Measurements from ENCODE around the gene WBP1L. TPM values are rescaled to one million over a fixed set of nuclear protein-coding genes. Genes with fewer than 3 reads are reported as not detected.
"Not testable (repeated sequence)": the region's sequence is repeated elsewhere in the genome, so short reads cannot be mapped to it uniquely, and the experiment has no call there.

WBP1L gene
- total RNA-seq, 1 experiment from 2014 or later = 23.8 TPM

DNA sequence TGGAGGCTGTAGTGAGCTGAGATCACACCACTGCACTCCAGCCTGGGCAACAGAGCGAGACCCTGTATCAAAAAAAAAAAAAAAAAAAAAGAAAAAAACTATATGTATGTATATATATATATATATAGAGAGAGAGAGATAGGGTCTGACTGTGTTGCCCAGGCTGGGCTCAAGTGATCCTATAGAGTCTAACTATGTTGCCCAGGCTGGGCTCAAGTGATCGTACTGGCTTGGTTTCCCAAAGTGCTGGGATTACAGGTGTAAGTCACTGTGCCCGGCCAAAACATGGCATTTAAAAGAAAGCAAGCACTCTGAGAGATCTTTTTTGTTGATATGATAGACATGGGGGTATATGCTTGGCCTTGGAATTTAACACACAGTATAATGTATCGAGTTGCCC, 73.4 kb downstream of the WBP1L start:
- H4K20me1 ChIP-seq (ENCODE audit: low read length) = no peaks in the 10 kb centered on the region
- no peak overlapping the region for H3K4me3 ChIP-seq (ENCODE audit: low read length)
- TF ChIP-seq EZH2 (IDR thresholded peaks at IDR 0.05; ENCODE audit: low read length, unreplicated experiment) = no peak
- TF ChIP-seq, protein P1, sequence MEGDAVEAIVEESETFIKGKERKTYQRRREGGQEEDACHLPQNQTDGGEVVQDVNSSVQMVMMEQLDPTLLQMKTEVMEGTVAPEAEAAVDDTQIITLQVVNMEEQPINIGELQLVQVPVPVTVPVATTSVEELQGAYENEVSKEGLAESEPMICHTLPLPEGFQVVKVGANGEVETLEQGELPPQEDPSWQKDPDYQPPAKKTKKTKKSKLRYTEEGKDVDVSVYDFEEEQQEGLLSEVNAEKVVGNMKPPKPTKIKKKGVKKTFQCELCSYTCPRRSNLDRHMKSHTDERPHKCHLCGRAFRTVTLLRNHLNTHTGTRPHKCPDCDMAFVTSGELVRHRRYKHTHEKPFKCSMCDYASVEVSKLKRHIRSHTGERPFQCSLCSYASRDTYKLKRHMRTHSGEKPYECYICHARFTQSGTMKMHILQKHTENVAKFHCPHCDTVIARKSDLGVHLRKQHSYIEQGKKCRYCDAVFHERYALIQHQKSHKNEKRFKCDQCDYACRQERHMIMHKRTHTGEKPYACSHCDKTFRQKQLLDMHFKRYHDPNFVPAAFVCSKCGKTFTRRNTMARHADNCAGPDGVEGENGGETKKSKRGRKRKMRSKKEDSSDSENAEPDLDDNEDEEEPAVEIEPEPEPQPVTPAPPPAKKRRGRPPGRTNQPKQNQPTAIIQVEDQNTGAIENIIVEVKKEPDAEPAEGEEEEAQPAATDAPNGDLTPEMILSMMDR (conservative IDR thresholded peaks at IDR 0.05; ENCODE audit: low read depth, low read length) = no peak
- no peak for TF ChIP-seq EZH2phosphoT487 (IDR thresholded peaks at IDR 0.05; ENCODE audit: borderline replicate concordance, low read length)
- DNase-seq = no peak
- no peaks in the 10 kb centered on the region for H3F3A ChIP-seq (ENCODE audit: low read length, unreplicated experiment)
- H2AFZ ChIP-seq (ENCODE audit: low read length) = no peak overlapping the region
- no peak overlapping the region for H3K4me2 ChIP-seq (ENCODE audit: low read length)
- no peaks in the 10 kb centered on the region for H3K9me3 ChIP-seq (ENCODE audit: low read length)
- BruUV-seq (replicated peaks) = no TSS peak
- no peaks in the 10 kb centered on the region for H3K27me3 ChIP-seq (ENCODE audit: low read length)
- no peaks in the 10 kb centered on the region for H3K79me2 ChIP-seq (ENCODE audit: low read length)
- H3K9me2 ChIP-seq (replicated peaks; ENCODE audit: low read length) = no peaks in the 10 kb centered on the region
- no peaks in the 10 kb centered on the region for H3K4me1 ChIP-seq (ENCODE audit: insufficient read depth, low read length)
- H3K9ac ChIP-seq (ENCODE audit: low read length) = no peak overlapping the region
- ChIA-PET CTCF (no interaction called here), POLR2A (ENCODE audit: unreplicated experiment) (no interaction called here)
- no peak overlapping the region for H3K27ac ChIP-seq (ENCODE audit: low read length)
- H3K36me3 ChIP-seq (ENCODE audit: low read depth, low read length) = no peaks in the 10 kb centered on the region
- no peak for ATAC-seq
- intact Hi-C loops (cut with micrococcal nuclease) = no loop called here

DNA sequence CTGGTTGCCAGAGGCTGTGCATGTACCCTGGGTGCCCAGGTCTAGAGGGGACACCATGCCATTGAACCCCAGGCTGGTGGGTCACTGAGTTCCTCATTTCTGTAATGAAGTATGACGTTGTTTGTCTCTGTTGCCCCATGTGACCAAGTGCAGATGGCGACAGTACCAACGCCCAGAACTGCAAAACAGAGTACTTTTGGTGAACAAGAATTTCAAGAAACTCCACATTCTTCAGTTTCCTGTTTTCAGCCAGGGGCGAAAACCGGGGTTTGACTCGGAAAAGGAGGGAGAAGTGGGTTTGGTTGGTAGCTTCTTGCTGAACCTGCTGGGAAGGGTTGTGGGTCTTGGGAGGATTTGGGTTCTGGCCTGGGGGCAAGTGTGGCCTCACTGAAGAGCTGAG, 75.3 kb downstream of the WBP1L start:
- no peak overlapping the region for H3K9ac ChIP-seq (ENCODE audit: low read length)
- no peak overlapping the region for H2AFZ ChIP-seq (ENCODE audit: low read length)
- ChIA-PET CTCF (interaction anchor here (0.8 kb wide), 1 partner anchor 36 kb away, joined by 4 read pairs; no protein-coding TSS in a partner anchor), POLR2A (ENCODE audit: unreplicated experiment) (interaction anchor here (0.7 kb wide), 1 partner anchor 899 kb away, joined by 3 read pairs; no protein-coding TSS in a partner anchor)
- no peaks in the 10 kb centered on the region for H3F3A ChIP-seq (ENCODE audit: low read length, unreplicated experiment)
- H3K27me3 ChIP-seq (ENCODE audit: low read length) = no peaks in the 10 kb centered on the region
- TF ChIP-seq, protein P1 (conservative IDR thresholded peaks at IDR 0.05; ENCODE audit: low read depth, low read length) = no peak
- TF ChIP-seq EZH2phosphoT487 (IDR thresholded peaks at IDR 0.05; ENCODE audit: borderline replicate concordance, low read length) (no peak), EZH2 (IDR thresholded peaks at IDR 0.05; ENCODE audit: low read length, unreplicated experiment) (no peak)
- H3K79me2 ChIP-seq (ENCODE audit: low read length) = no peaks in the 10 kb centered on the region
- H3K9me3 ChIP-seq (ENCODE audit: low read length) = no peaks in the 10 kb centered on the region
- H3K27ac ChIP-seq (ENCODE audit: low read length) = no peak overlapping the region
- no peaks in the 10 kb centered on the region for H3K9me2 ChIP-seq (replicated peaks; ENCODE audit: low read length)
- H4K20me1 ChIP-seq (ENCODE audit: low read length) = no peaks in the 10 kb centered on the region
- BruUV-seq (replicated peaks) = no TSS peak
- H3K36me3 ChIP-seq (ENCODE audit: low read depth, low read length) = no peaks in the 10 kb centered on the region
- intact Hi-C loops (cut with micrococcal nuclease) = no loop called here
- no peak for ATAC-seq
- no peaks in the 10 kb centered on the region for H3K4me1 ChIP-seq (ENCODE audit: insufficient read depth, low read length)
- no peak overlapping the region for H3K4me3 ChIP-seq (ENCODE audit: low read length)
- H3K4me2 ChIP-seq (ENCODE audit: low read length) = no peak overlapping the region
- peak; percentile 34 for DNase-seq

DNA sequence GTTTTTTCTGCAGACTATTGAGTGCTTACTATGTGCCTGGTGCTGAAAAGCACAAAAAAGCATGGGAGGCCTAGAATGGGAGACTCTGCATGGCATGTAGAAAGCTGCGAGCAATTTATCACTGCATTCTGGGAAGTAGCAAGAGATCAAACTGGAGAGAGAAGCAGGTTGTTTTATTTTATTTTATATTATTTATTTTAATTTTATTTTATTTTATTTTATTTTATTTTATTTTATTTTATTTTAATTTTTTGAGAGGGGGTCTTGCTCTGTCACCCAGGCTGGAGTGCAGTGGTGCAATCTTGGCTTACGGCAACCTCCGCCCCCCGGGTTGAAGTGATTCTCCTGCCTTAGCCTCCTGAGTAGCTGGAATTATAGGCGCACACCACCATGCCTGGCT, 76.3 kb downstream of the WBP1L start:
- H3K9ac ChIP-seq (ENCODE audit: low read length); ATAC-seq; H3K9me2 ChIP-seq (replicated peaks; ENCODE audit: low read length); H3K79me2 ChIP-seq (ENCODE audit: low read length); H3K9me3 ChIP-seq (ENCODE audit: low read length); DNase-seq; POLR2A ChIA-PET (ENCODE audit: unreplicated experiment); H3K27ac ChIP-seq (ENCODE audit: low read length); H3K4me2 ChIP-seq (ENCODE audit: low read length); H3K4me3 ChIP-seq (ENCODE audit: low read length); CTCF ChIA-PET; H3K36me3 ChIP-seq (ENCODE audit: low read depth, low read length); H3K4me1 ChIP-seq (ENCODE audit: insufficient read depth, low read length); H4K20me1 ChIP-seq (ENCODE audit: low read length); H3F3A ChIP-seq (ENCODE audit: low read length, unreplicated experiment); BruUV-seq (replicated peaks); H3K27me3 ChIP-seq (ENCODE audit: low read length); H2AFZ ChIP-seq (ENCODE audit: low read length); intact Hi-C loops (cut with micrococcal nuclease): not testable (repeated sequence)

Measured in PC-3 (cell line).